ENCODE results near the gene RNF144A. TPM values are rescaled to one million over a fixed set of nuclear protein-coding genes. Genes with fewer than 3 reads are reported as not detected.

RNF144A gene
- polyA plus RNA-seq, 1 experiment, result 0.12 TPM

GRCh38 chr2:6955511-6956136, 38.4 kb downstream of the RNF144A start:
- H3K36me3 ChIP-seq (ENCODE audit: control insufficient read depth, insufficient read depth, low read length), result no peaks in the 10 kb centered on the region
- H3K4me3 ChIP-seq (ENCODE audit: low read depth, low read length), result no peak overlapping the region
- ChIA-PET CTCF (no interaction called here), POLR2A (no interaction called here)
- no peaks in the 10 kb centered on the region for H3K27me3 ChIP-seq (ENCODE audit: control insufficient read depth, insufficient read depth, low read length)
- no peak for TF ChIP-seq CTCF (IDR thresholded peaks at IDR 0.05; ENCODE audit: insufficient read depth, low read depth, low read length)
- no peak for DNase-seq (ENCODE audit: low read depth)

DNA sequence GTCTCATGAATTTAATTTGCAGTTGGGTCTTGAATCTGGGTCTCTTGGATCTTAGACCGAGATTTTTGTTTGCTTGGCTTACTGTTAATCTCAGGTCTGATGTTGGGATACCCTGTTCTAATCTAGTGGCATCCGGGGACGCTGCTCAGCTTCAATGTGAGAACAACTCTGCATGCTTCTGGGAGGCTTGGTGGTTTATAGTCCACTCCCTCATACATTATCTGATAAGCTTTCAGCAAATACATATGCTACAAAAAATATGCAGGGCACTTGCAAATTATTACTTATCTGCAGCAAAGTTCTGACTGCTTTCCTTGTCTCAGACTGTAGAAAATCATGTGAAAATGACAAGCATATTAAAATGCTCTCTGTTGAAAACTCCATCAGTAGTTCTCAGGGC, 39.4 kb downstream of the RNF144A start:
- TF ChIP-seq CTCF (IDR thresholded peaks at IDR 0.05; ENCODE audit: insufficient read depth, low read depth, low read length), result no peak
- H3K4me3 ChIP-seq (ENCODE audit: low read depth, low read length), result no peak overlapping the region
- DNase-seq (ENCODE audit: low read depth), result no peak
- POLR2A ChIA-PET, result no interaction called here
- no peaks in the 10 kb centered on the region for H3K36me3 ChIP-seq (ENCODE audit: control insufficient read depth, insufficient read depth, low read length)
- no peaks in the 10 kb centered on the region for H3K27me3 ChIP-seq (ENCODE audit: control insufficient read depth, insufficient read depth, low read length)
- CTCF ChIA-PET, result no interaction called here

- no peak for TF ChIP-seq CTCF (IDR thresholded peaks at IDR 0.05; ENCODE audit: insufficient read depth, low read depth, low read length)
- H3K27me3 ChIP-seq (ENCODE audit: control insufficient read depth, insufficient read depth, low read length), result no peaks in the 10 kb centered on the region
- no peak overlapping the region for H3K4me3 ChIP-seq (ENCODE audit: low read depth, low read length)
- ChIA-PET CTCF (no interaction called here), POLR2A (no interaction called here)
- DNase-seq (ENCODE audit: low read depth), result no peak
- no peaks in the 10 kb centered on the region for H3K36me3 ChIP-seq (ENCODE audit: control insufficient read depth, insufficient read depth, low read length)
Measured at GRCh38 chr2:6957031-6957714, 40.0 kb downstream of the RNF144A start.

- CTCF ChIA-PET, result no interaction called here
- H3K4me3 ChIP-seq (ENCODE audit: low read depth, low read length), result no peak overlapping the region
- no peak for TF ChIP-seq CTCF (IDR thresholded peaks at IDR 0.05; ENCODE audit: insufficient read depth, low read depth, low read length)
- no peaks in the 10 kb centered on the region for H3K27me3 ChIP-seq (ENCODE audit: control insufficient read depth, insufficient read depth, low read length)
- H3K36me3 ChIP-seq (ENCODE audit: control insufficient read depth, insufficient read depth, low read length), result no peaks in the 10 kb centered on the region
- POLR2A ChIA-PET, result no interaction called here
- DNase-seq (ENCODE audit: low read depth), result no peak
Measured at GRCh38 chr2:6957910-6958615, 40.9 kb downstream of the RNF144A start.

GRCh38 chr2:6958616-6959235, 41.5 kb downstream of the RNF144A start:
- no peak overlapping the region for H3K4me3 ChIP-seq (ENCODE audit: low read depth, low read length)
- no peak for TF ChIP-seq CTCF (IDR thresholded peaks at IDR 0.05; ENCODE audit: insufficient read depth, low read depth, low read length)
- DNase-seq (ENCODE audit: low read depth), result no peak
- no peaks in the 10 kb centered on the region for H3K27me3 ChIP-seq (ENCODE audit: control insufficient read depth, insufficient read depth, low read length)
- CTCF ChIA-PET, result no interaction called here
- POLR2A ChIA-PET, result no interaction called here
- no peaks in the 10 kb centered on the region for H3K36me3 ChIP-seq (ENCODE audit: control insufficient read depth, insufficient read depth, low read length)

All from BJ (cell line).